SK-N-SH (cell line): ENCODE results near the gene PRAME. TPM values are rescaled to one million over a fixed set of nuclear protein-coding genes. Genes with fewer than 3 reads are reported as not detected.

Source experiments
- CTCF ChIA-PET: fragments of 300-600, 350-600 bp; formaldehyde crosslinking; extraction: SDS; loops from one replicate; lab custom pipeline; 2021; lab: Yijun Ruan, JAX
- POLR2A ChIA-PET: fragments of 350-600 bp; sonication (Branson Sonifier 250); formaldehyde crosslinking; extraction: SDS; loops from one replicate; lab custom pipeline; 2020; ENCODE audit warnings: antibody characterized with exemption, inconsistent platforms; lab: Yijun Ruan, JAX
- DNase-seq: peaks from one replicate; pipeline ENCODE4 v3.0.0; 2012
- H2AFZ ChIP-seq: fragments of 200-600 bp; sonication (generic); 2 replicates; pipeline ENCODE4 v1.8.1; 2016; ENCODE audit warnings: antibody characterized with exemption, mild to moderate bottlenecking, low read depth
- H3F3A ChIP-seq: fragments of 200-600 bp; sonication (generic); replicated peaks from 2 replicates; pipeline ENCODE3; 2016; ENCODE audit warnings: antibody characterized with exemption, mild to moderate bottlenecking; ENCODE audit not compliant: insufficient read depth
- H3K27ac ChIP-seq, 2 experiments: fragments of 200-500 bp in 1 of 2; fragments of 200-600 bp in 1 of 2; sonication (Bioruptor generic) in 1 of 2; sonication (generic), shearing (Covaris generic) in 1 of 2; 2 replicates each; pipeline versions ENCODE4 v1.5.1 to v1.6.1; 2014 to 2016; ENCODE audit warnings: low read depth in 2 of 2, inconsistent platforms in 1 of 2, low read length in 1 of 2, mild to moderate bottlenecking in 1 of 2, mixed read lengths in 1 of 2
- H3K27me3 ChIP-seq: fragments of 200-600 bp; sonication (generic), shearing (Covaris generic); 2 replicates; pipeline ENCODE4 v1.6.1; 2016; ENCODE audit warnings: mixed run types; ENCODE audit not compliant: insufficient read depth
- H3K36me3 ChIP-seq, 2 experiments: fragments of 200-500 bp in 1 of 2; fragments of 200-600 bp in 1 of 2; sonication (Bioruptor generic) in 1 of 2; sonication (generic) in 1 of 2; replicated peaks in 1 of 2; 2 replicates each; pipeline versions ENCODE3 to v1.5.1; 2014 to 2016; ENCODE audit warnings: low read length in 1 of 2, mild to moderate bottlenecking in 1 of 2; ENCODE audit not compliant: insufficient read depth in 2 of 2, control insufficient read depth in 1 of 2
- H3K4me1 ChIP-seq, 2 experiments: fragments of 200-500 bp in 1 of 2; fragments of 200-600 bp in 1 of 2; sonication (Bioruptor generic) in 1 of 2; sonication (generic), shearing (Covaris generic) in 1 of 2; 2 replicates each; pipeline versions ENCODE4 v1.5.1 to v1.6.1; 2014 to 2016; ENCODE audit warnings: low read depth in 1 of 2, low read length in 1 of 2, mixed run types in 1 of 2; ENCODE audit not compliant: insufficient read depth in 2 of 2, control insufficient read depth in 1 of 2
- H3K4me2 ChIP-seq: fragments of 200-600 bp; sonication (generic), shearing (Covaris generic); 2 replicates; pipeline ENCODE4 v1.6.1; 2017; ENCODE audit warnings: mixed run types
- H3K4me3 ChIP-seq, 2 experiments: fragments of 200-500 bp in 1 of 2; fragments of 200-600 bp in 1 of 2; sonication (Bioruptor generic) in 1 of 2; sonication (generic), shearing (Covaris generic) in 1 of 2; 2 replicates each; pipeline versions ENCODE4 v1.5.1 to v1.8.1; 2014 to 2016; ENCODE audit warnings: low read depth in 2 of 2, inconsistent platforms in 1 of 2, low read length in 1 of 2, mild to moderate bottlenecking in 1 of 2, mixed read lengths in 1 of 2, moderate library complexity in 1 of 2
- H3K79me2 ChIP-seq: fragments of 200-600 bp; sonication (generic); 2 replicates; pipeline ENCODE4 v1.8.1; 2017; ENCODE audit warnings: mild to moderate bottlenecking; ENCODE audit not compliant: insufficient read depth
- H3K9ac ChIP-seq: fragments of 200-600 bp; sonication (generic); 2 replicates; pipeline ENCODE4 v1.6.1; 2017; ENCODE audit warnings: mixed run types
- H3K9me2 ChIP-seq: fragments of 200-600 bp; sonication (generic); 2 replicates; pipeline ENCODE4 v1.6.1; 2017; ENCODE audit warnings: mixed run types
- H3K9me3 ChIP-seq: fragments of 200-600 bp; sonication (generic); 2 replicates; pipeline ENCODE4 v1.6.1; 2017; ENCODE audit warnings: mixed run types, mild to moderate bottlenecking, moderate library complexity
- H4K20me1 ChIP-seq: fragments of 200-600 bp; sonication (generic); 2 replicates; pipeline ENCODE4 v1.6.1; 2017; ENCODE audit warnings: mild to moderate bottlenecking, mixed run types; ENCODE audit not compliant: insufficient read depth
- CHD2 ChIP-seq: fragments of 150-350 bp; IDR thresholded peaks from 2 replicates; pipeline ENCODE4 v1.6.1; 2018; ENCODE audit warnings: low read length; ENCODE audit not compliant: partially characterized antibody
- EP300 ChIP-seq, 2 experiments: IDR thresholded peaks; 2 replicates each; pipeline versions ENCODE4 v1.4.0 to v1.6.1; 2012; ENCODE audit warnings: borderline replicate concordance in 1 of 2, low read depth in 1 of 2, low read length in 1 of 2
- FOXJ3 ChIP-seq: sonication (generic); formaldehyde crosslinking; IDR thresholded peaks from 2 replicates; pipeline ENCODE4 v1.5.1; 2020; ENCODE audit warnings: mild to moderate bottlenecking, missing genetic modification reagents
- GABPA ChIP-seq: IDR thresholded peaks from 2 replicates; pipeline ENCODE4 v1.4.0; 2012; ENCODE audit warnings: low read depth, mild to moderate bottlenecking
- JUND ChIP-seq: IDR thresholded peaks from 2 replicates; pipeline ENCODE4 v1.4.0; 2012
- RAD21 ChIP-seq: IDR thresholded peaks from 2 replicates; pipeline ENCODE4 v1.6.1; 2012; ENCODE audit warnings: mild to moderate bottlenecking, low read length
- RCOR1 ChIP-seq: fragments of 150-350 bp; IDR thresholded peaks from 2 replicates; pipeline ENCODE4 v1.6.1; 2017; ENCODE audit warnings: antibody characterized with exemption, low read length
- RFX5 ChIP-seq: IDR thresholded peaks from 2 replicates; pipeline ENCODE4 v1.6.1; 2012; ENCODE audit warnings: mild to moderate bottlenecking, improper control_type of control experiment, low read length
- SIN3A ChIP-seq: IDR thresholded peaks from 2 replicates; pipeline ENCODE4 v1.6.1; 2012; ENCODE audit warnings: low read depth, mild to moderate bottlenecking, low read length, moderate library complexity, borderline replicate concordance
- TAF1 ChIP-seq: IDR thresholded peaks from 2 replicates; pipeline ENCODE4 v1.6.1; 2012; ENCODE audit warnings: low read depth, mild to moderate bottlenecking, low read length, moderate library complexity, borderline replicate concordance
- YY1 ChIP-seq: IDR thresholded peaks from 2 replicates; pipeline ENCODE4 v1.4.0; 2012; ENCODE audit warnings: low read depth, mild to moderate bottlenecking
- WGBS: methylation state at CpG from one replicate; pipeline ENCODE4 v1.1.6; 2017; ENCODE audit warnings: low lambda C conversion rate; 5-methylcytosine and 5-hydroxymethylcytosine counted together
- polyA plus RNA-seq, 3 experiments: library from polyadenylated mRNA; depleted of rRNA; stranded (reverse); fragments of >200 nt; gene quantifications; 2 replicates each; pipeline ENCODE4 v1.2.3, GENCODE V29; 2012
- TF ChIP-seq, protein P1 (sequence below): fragments of 150-350 bp; IDR thresholded peaks from 2 replicates; pipeline ENCODE4 v1.6.1; 2016; ENCODE audit warnings: mild to moderate bottlenecking, low read depth, low read length
- TF ChIP-seq, protein P2 (sequence below): IDR thresholded peaks from 2 replicates; pipeline ENCODE4 v1.4.0; 2012; ENCODE audit warnings: low read depth, borderline replicate concordance
- TF ChIP-seq, protein P3 (sequence below): IDR thresholded peaks from 2 replicates; pipeline ENCODE4; 2012
- TF ChIP-seq, protein P4 (sequence below): IDR thresholded peaks from 2 replicates; pipeline ENCODE4 v1.4.0; 2012; ENCODE audit warnings: low read depth, borderline replicate concordance
- TF ChIP-seq, protein P5 (sequence below): IDR thresholded peaks from 2 replicates; pipeline ENCODE4 v1.4.0; 2012; ENCODE audit warnings: low read depth

The PRAME gene
- polyA plus RNA-seq, 1 of the 3 experiments (the other 2 are of a cell fraction) = 193 TPM

DNA sequence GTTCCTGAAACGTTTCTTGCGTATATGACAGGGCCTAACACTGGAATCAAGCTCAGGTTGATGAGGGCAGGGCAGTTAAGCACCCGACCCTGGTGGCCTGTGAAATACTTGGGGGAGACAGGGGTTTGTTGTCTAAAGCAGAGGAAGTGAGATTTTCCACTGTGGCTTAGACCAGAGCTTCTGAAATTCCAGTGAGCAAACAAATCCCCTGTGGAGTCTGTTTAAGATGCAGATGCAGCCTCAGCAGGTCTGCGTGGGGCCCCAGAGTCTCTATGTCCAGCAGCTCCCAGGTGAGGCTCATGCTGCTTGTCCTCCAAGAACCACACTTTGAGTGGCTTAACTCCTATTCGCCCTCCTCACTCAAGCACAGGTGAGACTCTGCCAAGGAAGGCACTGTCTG is 39.1 kb upstream of the PRAME start:
- POLR2A ChIA-PET = no interaction called here
- Histone ChIP-seq H3K9me2 (no peaks in the 10 kb centered on the region), H3K4me1 (no peaks in the 10 kb centered on the region), H3K4me2 (no peak overlapping the region), H4K20me1 (no peaks in the 10 kb centered on the region), H3K36me3 (no peaks in the 10 kb centered on the region), H3K27me3 (no peaks in the 10 kb centered on the region; the same call in 1 of the 2 replicates), H3K79me2 (no peaks in the 10 kb centered on the region), H3K4me3 (no peak overlapping the region), H2AFZ (no peak overlapping the region), H3K9ac (no peak overlapping the region), H3K27ac (no peak overlapping the region), H3K9me3 (no peaks in the 10 kb centered on the region), H3F3A (no peaks in the 10 kb centered on the region)
- CTCF ChIA-PET = interaction anchor here (1.1 to 2.1 kb wide), 5 partner anchors 11 to 286 kb away, joined by 3 to 9 read pairs (median 5); no protein-coding TSS in a partner anchor
- TF ChIP-seq YY1 = no peak
- no peak for TF ChIP-seq TAF1
- no peak for TF ChIP-seq RFX5
- no peak for TF ChIP-seq EP300 (IDR thresholded peaks at IDR 0.05; ENCODE audit: borderline replicate concordance in 1 of 2, low read depth in 1 of 2, low read length in 1 of 2)
- TF ChIP-seq, protein P1, sequence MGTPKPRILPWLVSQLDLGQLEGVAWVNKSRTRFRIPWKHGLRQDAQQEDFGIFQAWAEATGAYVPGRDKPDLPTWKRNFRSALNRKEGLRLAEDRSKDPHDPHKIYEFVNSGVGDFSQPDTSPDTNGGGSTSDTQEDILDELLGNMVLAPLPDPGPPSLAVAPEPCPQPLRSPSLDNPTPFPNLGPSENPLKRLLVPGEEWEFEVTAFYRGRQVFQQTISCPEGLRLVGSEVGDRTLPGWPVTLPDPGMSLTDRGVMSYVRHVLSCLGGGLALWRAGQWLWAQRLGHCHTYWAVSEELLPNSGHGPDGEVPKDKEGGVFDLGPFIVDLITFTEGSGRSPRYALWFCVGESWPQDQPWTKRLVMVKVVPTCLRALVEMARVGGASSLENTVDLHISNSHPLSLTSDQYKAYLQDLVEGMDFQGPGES = no peak
- no peak for TF ChIP-seq CHD2
- TF ChIP-seq JUND = no peak
- no peak for TF ChIP-seq GABPA
- TF ChIP-seq, protein P2, sequence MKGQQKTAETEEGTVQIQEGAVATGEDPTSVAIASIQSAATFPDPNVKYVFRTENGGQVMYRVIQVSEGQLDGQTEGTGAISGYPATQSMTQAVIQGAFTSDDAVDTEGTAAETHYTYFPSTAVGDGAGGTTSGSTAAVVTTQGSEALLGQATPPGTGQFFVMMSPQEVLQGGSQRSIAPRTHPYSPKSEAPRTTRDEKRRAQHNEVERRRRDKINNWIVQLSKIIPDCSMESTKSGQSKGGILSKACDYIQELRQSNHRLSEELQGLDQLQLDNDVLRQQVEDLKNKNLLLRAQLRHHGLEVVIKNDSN = no peak
- no peak for TF ChIP-seq RCOR1
- no peak for TF ChIP-seq RAD21
- DNase-seq = no peak
- WGBS = 45% methylated on average over 4 of the region's 5 CpGs

DNA sequence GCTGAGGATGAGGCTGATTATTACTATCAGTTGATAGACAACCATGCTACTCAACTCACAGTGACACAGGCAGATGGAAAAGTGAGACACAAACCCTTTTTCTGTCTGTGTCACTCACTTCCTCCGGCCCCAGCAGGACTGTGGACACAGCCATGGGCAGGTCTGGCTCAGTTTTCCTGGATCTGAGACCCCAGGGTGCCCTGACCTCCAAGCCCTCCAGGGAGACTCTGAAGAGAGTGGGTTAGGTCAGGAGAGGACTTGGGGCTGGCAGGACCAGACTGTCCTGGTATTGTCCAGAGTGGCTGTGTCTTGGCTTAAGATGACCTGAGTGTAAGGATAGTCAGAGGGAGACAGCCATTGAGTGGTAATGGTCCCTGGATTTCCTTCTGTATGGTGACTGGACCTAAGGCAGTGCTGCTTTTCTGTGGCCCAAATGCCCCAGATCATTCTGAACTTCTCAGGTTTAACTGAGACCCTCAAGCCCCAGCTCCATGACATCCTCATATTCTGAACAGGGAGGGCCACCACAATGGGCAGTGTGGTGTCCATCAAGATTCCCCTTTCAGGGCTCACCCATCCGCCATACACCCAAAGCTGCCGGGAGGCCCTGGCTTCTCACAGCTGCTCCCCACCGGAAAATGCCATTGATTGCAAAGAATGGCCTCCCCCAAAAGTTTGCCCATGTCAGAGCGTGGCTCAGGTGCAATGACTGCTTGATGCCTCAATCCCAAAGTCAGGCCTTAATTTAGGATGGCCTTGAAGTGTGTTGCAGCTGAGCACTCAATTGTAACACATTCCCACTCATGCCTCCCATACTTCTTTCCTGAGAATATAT is 36.2 kb upstream of the PRAME start:
- Histone ChIP-seq H3K4me3 (no peak overlapping the region), H3K27me3 (no peaks in the 10 kb centered on the region; the same call in 1 of the 2 replicates), H4K20me1 (no peaks in the 10 kb centered on the region), H3K4me2 (no peak overlapping the region), H3K36me3 (no peaks in the 10 kb centered on the region), H3F3A (no peaks in the 10 kb centered on the region), H3K27ac (no peak overlapping the region), H3K9me3 (no peaks in the 10 kb centered on the region), H3K9ac (no peak overlapping the region), H3K9me2 (no peaks in the 10 kb centered on the region), H3K79me2 (no peaks in the 10 kb centered on the region), H3K4me1 (no peaks in the 10 kb centered on the region; a peak in 1 of 4 replicates), H2AFZ (no peak overlapping the region)
- WGBS = 50% methylated on average over 4 of the region's 5 CpGs
- DNase-seq = no peak
- ChIA-PET CTCF (interaction anchor here (0.8 to 11.9 kb wide), 7 partner anchors 9 to 150 kb away, joined by 3 to 190 read pairs (median 5); no protein-coding TSS in a partner anchor), POLR2A (no interaction called here)
- TF ChIP-seq GABPA (no peak), CHD2 (no peak), SIN3A (no peak), EP300 (IDR thresholded peaks at IDR 0.05; ENCODE audit: borderline replicate concordance in 1 of 2, low read depth in 1 of 2, low read length in 1 of 2) (no peak), FOXJ3 (CRISPR knock-in tag) (no peak)
- TF ChIP-seq, protein P1 = no peak
- TF ChIP-seq, protein P3, sequence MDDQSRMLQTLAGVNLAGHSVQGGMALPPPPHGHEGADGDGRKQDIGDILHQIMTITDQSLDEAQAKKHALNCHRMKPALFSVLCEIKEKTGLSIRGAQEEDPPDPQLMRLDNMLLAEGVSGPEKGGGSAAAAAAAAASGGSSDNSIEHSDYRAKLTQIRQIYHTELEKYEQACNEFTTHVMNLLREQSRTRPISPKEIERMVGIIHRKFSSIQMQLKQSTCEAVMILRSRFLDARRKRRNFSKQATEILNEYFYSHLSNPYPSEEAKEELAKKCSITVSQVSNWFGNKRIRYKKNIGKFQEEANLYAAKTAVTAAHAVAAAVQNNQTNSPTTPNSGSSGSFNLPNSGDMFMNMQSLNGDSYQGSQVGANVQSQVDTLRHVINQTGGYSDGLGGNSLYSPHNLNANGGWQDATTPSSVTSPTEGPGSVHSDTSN = no peak
- TF ChIP-seq, protein P4, sequence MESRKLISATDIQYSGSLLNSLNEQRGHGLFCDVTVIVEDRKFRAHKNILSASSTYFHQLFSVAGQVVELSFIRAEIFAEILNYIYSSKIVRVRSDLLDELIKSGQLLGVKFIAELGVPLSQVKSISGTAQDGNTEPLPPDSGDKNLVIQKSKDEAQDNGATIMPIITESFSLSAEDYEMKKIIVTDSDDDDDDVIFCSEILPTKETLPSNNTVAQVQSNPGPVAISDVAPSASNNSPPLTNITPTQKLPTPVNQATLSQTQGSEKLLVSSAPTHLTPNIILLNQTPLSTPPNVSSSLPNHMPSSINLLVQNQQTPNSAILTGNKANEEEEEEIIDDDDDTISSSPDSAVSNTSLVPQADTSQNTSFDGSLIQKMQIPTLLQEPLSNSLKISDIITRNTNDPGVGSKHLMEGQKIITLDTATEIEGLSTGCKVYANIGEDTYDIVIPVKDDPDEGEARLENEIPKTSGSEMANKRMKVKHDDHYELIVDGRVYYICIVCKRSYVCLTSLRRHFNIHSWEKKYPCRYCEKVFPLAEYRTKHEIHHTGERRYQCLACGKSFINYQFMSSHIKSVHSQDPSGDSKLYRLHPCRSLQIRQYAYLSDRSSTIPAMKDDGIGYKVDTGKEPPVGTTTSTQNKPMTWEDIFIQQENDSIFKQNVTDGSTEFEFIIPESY = no peak
- TF ChIP-seq, protein P5, sequence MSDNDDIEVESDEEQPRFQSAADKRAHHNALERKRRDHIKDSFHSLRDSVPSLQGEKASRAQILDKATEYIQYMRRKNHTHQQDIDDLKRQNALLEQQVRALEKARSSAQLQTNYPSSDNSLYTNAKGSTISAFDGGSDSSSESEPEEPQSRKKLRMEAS = no peak
